Effector memory CD4-positive, alpha-beta T cell (primary cell): ENCODE results near the gene SUSD6.
"Not testable (repeated sequence)": the region's sequence is repeated elsewhere in the genome, so short reads cannot be mapped to it uniquely, and the experiment has no call there.

Experiments
- DNase-seq, 3 donors: peaks; one replicate each; pipeline ENCODE4 v3.0.0-alpha.2; 2020
- H3K27ac ChIP-seq: 2 replicates; pipeline ENCODE4 v1.7.0; 2013; ENCODE audit warnings: mild to moderate bottlenecking, low read length, moderate library complexity; ENCODE audit not compliant: insufficient read depth, poor library complexity, severe bottlenecking
- H3K27me3 ChIP-seq: replicated peaks from 2 replicates; pipeline ENCODE4 v1.7.0; 2013; ENCODE audit warnings: mild to moderate bottlenecking, low read length; ENCODE audit not compliant: insufficient read depth, control insufficient read depth, poor library complexity, severe bottlenecking
- H3K36me3 ChIP-seq: 2 replicates; pipeline ENCODE4 v1.7.0; 2013; ENCODE audit warnings: mild to moderate bottlenecking, low read length, moderate library complexity; ENCODE audit not compliant: control insufficient read depth, insufficient read depth
- H3K4me1 ChIP-seq: 2 replicates; pipeline ENCODE4 v1.7.0; 2013; ENCODE audit warnings: low read length, mild to moderate bottlenecking; ENCODE audit not compliant: control insufficient read depth, insufficient read depth, poor library complexity, severe bottlenecking
- H3K4me3 ChIP-seq: 2 replicates; pipeline ENCODE4 v1.7.0; 2013; ENCODE audit warnings: low read length, low read depth, mild to moderate bottlenecking; ENCODE audit not compliant: insufficient read depth, poor library complexity, severe bottlenecking
- H3K9me3 ChIP-seq: 2 replicates; pipeline ENCODE4 v1.7.0; 2013; ENCODE audit warnings: mild to moderate bottlenecking, low read length, moderate library complexity; ENCODE audit not compliant: control insufficient read depth

Gene SUSD6

GRCh38 chr14:69699243-69699642, 87.8 kb downstream of the SUSD6 start:
- H3K27me3 ChIP-seq, DNase-seq, H3K27ac ChIP-seq, H3K4me3 ChIP-seq, H3K9me3 ChIP-seq, H3K36me3 ChIP-seq: not testable (repeated sequence)
- peaks cover 25% of the 10 kb centered on the region for H3K4me1 ChIP-seq

DNA sequence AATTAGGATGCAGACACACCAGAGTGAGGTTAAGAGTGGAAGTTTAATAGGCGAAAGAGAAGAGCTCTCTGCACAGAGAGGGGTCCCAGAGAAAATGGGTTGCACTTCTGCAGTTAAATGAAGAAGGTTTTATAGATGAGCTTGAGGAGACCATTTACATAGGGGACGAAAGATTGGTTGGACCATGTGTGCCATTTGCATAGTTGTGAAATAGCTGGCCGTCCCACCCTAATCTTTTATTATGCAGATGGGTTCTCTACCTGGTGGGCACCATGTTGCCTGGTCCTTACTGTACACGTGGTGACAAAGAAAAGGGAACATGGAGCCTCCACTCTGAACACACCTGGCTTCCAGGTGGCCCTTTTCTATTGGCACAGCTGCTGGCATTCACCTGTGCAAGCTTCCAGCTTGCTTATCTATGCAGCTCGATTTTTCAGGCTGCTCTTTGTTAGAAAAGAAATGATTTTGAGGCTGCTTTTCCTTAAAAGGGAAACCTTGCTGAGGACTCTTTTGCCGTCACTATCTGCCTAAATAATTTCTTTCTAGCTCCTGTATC, 88.4 kb downstream of the SUSD6 start:
- Histone ChIP-seq H3K9me3 (no peaks in the 10 kb centered on the region), H3K27me3 (no peaks in the 10 kb centered on the region), H3K4me1 (peaks cover 25% of the 10 kb centered on the region), H3K4me3 (no peak overlapping the region), H3K36me3 (peaks cover 13% of the 10 kb centered on the region), H3K27ac (no peak overlapping the region)
- DNase-seq: no peak

GRCh38 chr14:69700575-69700974, 89.2 kb downstream of the SUSD6 start:
- peaks cover 18% of the 10 kb centered on the region for H3K36me3 ChIP-seq
- peaks cover 19% of the 10 kb centered on the region for H3K4me1 ChIP-seq
- no peaks in the 10 kb centered on the region for H3K9me3 ChIP-seq
- H3K27me3 ChIP-seq: no peaks in the 10 kb centered on the region
- no peak overlapping the region for H3K27ac ChIP-seq
- H3K4me3 ChIP-seq: no peak overlapping the region
- DNase-seq: no peak

GRCh38 chr14:69701291-69701690, 89.9 kb downstream of the SUSD6 start:
- peaks cover 18% of the 10 kb centered on the region for H3K4me1 ChIP-seq
- H3K9me3 ChIP-seq: no peaks in the 10 kb centered on the region
- no peak for DNase-seq
- no peaks in the 10 kb centered on the region for H3K27me3 ChIP-seq
- no peak overlapping the region for H3K27ac ChIP-seq
- H3K36me3 ChIP-seq: peaks cover 26% of the 10 kb centered on the region
- H3K4me3 ChIP-seq: no peak overlapping the region

GRCh38 chr14:69701857-69702256, 90.5 kb downstream of the SUSD6 start:
- Histone ChIP-seq H3K9me3 (no peaks in the 10 kb centered on the region), H3K4me3 (no peak overlapping the region), H3K27ac (no peak overlapping the region), H3K36me3 (peaks cover 29% of the 10 kb centered on the region), H3K4me1 (peaks cover 15% of the 10 kb centered on the region), H3K27me3 (no peaks in the 10 kb centered on the region)
- DNase-seq: no peak

DNA sequence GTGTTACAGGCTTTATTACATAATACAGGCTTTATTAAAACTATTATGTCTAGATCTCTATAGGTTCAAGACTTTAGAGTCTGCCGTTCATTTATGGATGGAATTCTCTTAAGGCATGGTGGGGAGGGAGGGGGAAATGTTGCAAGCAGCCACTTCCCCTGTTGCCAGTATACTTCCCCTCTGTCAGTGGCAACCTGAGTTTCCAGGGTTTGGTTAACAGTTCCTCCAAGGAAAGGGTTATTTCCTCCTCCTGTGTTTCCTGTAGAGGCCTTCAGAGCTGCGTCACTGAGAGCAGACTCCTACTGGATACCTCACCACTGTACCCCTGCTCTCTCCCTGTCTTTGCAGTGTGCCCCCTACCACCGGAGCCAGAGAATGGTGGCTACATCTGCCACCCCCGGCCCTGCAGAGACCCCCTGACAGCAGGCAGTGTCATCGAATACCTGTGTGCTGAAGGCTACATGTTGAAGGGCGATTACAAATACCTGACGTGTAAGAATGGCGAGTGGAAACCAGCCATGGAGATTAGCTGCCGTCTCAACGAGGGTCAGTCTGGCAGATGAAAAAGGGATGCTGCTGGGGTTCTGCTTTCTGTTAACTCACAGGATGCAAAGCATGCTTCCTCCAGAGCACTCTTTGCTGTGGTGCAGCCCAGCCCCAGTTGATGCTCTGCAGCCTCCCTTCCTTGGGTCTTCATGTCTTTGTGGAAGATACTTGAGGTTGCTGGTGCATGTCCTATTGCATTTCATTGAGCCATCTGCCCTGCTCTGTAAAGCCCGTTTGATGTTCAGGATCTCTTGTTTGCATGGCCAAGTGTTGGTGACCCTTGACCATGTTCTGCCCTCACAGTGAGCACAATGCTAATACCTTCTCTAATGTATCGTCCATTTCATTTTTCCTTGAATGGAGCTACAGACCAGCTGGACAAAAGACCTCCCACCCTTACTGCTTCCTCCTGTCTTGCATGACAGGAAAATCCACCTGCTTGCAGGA, 91.9 kb downstream of the SUSD6 start:
- DNase-seq: no peak
- H3K36me3 ChIP-seq: peaks cover 40% of the 10 kb centered on the region
- peaks cover 9% of the 10 kb centered on the region for H3K4me1 ChIP-seq
- H3K27me3 ChIP-seq: no peaks in the 10 kb centered on the region
- H3K4me3 ChIP-seq: no peak overlapping the region
- H3K27ac ChIP-seq: no peak overlapping the region
- H3K9me3 ChIP-seq: no peaks in the 10 kb centered on the region

- Histone ChIP-seq H3K36me3 (peaks cover 50% of the 10 kb centered on the region), H3K4me1 (peaks cover 9% of the 10 kb centered on the region), H3K4me3 (no peak overlapping the region), H3K27ac (no peak overlapping the region), H3K27me3 (no peaks in the 10 kb centered on the region), H3K9me3 (no peaks in the 10 kb centered on the region)
- no peak for DNase-seq
Observed at GRCh38 chr14:69704319-69704718, 92.9 kb downstream of the SUSD6 start.

DNA sequence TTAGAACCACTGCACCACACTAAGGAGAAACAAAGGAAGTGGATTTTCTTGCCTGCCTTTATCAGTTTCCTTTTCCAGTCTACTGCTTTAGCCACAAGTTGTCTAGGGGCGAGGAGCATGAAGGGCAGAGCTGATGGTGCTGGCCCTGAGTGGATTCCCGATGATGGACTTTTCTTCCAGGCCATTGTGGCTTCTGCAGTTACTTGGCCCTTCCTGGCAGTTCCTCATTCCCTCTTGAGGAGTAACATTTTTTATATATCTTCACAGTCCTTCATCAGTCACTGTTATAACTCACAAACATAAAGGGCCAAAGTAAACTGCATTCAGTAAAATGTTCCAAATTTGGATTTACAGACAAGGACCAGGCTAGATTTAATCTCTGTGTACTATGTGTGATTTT, 94.3 kb downstream of the SUSD6 start:
- no peaks in the 10 kb centered on the region for H3K9me3 ChIP-seq
- H3K27ac ChIP-seq: no peak overlapping the region
- H3K4me1 ChIP-seq: peaks cover 9% of the 10 kb centered on the region
- no peaks in the 10 kb centered on the region for H3K27me3 ChIP-seq
- no peak for DNase-seq
- H3K36me3 ChIP-seq: peaks cover 56% of the 10 kb centered on the region
- H3K4me3 ChIP-seq: no peak overlapping the region

GRCh38 chr14:69708049-69708448, 96.7 kb downstream of the SUSD6 start:
- Histone ChIP-seq H3K9me3 (no peaks in the 10 kb centered on the region), H3K4me1 (peaks cover 14% of the 10 kb centered on the region), H3K27ac (no peak overlapping the region), H3K36me3 (peaks cover 74% of the 10 kb centered on the region), H3K27me3 (no peaks in the 10 kb centered on the region), H3K4me3 (no peak overlapping the region)
- no peak for DNase-seq
